Endodermal cell (in vitro differentiated cells): Measurements from ENCODE around the gene MTMR2. TPM values are rescaled to one million over a fixed set of nuclear protein-coding genes. Genes with fewer than 3 reads are reported as not detected.

ENCODE experiments used
- DNase-seq: peaks from one replicate; pipeline ENCODE4 v3.0.0-alpha.2; 2017
- H3K27ac ChIP-seq: 2 replicates; pipeline ENCODE4 v1.5.1; 2013; ENCODE audit warnings: mild to moderate bottlenecking, low read depth, low read length, moderate library complexity
- H3K27me3 ChIP-seq: 2 replicates; pipeline ENCODE4 v1.6.1; 2013; ENCODE audit warnings: mild to moderate bottlenecking, low read length, moderate library complexity; ENCODE audit not compliant: insufficient read depth, control insufficient read depth, poor library complexity, severe bottlenecking
- H3K36me3 ChIP-seq: 2 replicates; pipeline ENCODE4 v1.7.0; 2013; ENCODE audit warnings: mild to moderate bottlenecking, low read length, moderate library complexity; ENCODE audit not compliant: control insufficient read depth, insufficient read depth
- H3K4me1 ChIP-seq: one replicate; pipeline ENCODE4 v1.7.0; 2013; ENCODE audit warnings: low read length; ENCODE audit not compliant: control insufficient read depth, insufficient read depth
- H3K4me3 ChIP-seq: 2 replicates; pipeline ENCODE4 v1.5.1; 2013; ENCODE audit warnings: mild to moderate bottlenecking, low read length, moderate library complexity
- H3K9ac ChIP-seq: 2 replicates; pipeline ENCODE4 v1.6.1; 2013; ENCODE audit warnings: mild to moderate bottlenecking, low read length, moderate library complexity; ENCODE audit not compliant: poor library complexity, severe bottlenecking; ENCODE audit errors: extremely low read depth
- H3K9me3 ChIP-seq: 2 replicates; pipeline ENCODE4 v1.6.1; 2013; ENCODE audit warnings: mild to moderate bottlenecking, low read length, moderate library complexity; ENCODE audit not compliant: control insufficient read depth
- H3K27ac Mint-ChIP-seq: 2 replicates; pipeline ENCODE4 v1.8.0; 2020; ENCODE audit warnings: mixed read lengths
- H3K27me3 Mint-ChIP-seq: 2 replicates; pipeline ENCODE4 v1.8.0; 2021; ENCODE audit warnings: mild to moderate bottlenecking, mixed read lengths; ENCODE audit not compliant: insufficient read depth
- H3K36me3 Mint-ChIP-seq: 2 replicates; pipeline ENCODE4 v1.8.0; 2020; ENCODE audit warnings: low read depth, mixed read lengths
- H3K4me1 Mint-ChIP-seq: 2 replicates; pipeline ENCODE4 v1.8.0; 2020; ENCODE audit warnings: mixed read lengths
- H3K4me3 Mint-ChIP-seq: 2 replicates; pipeline ENCODE4 v1.8.0; 2020; ENCODE audit warnings: mild to moderate bottlenecking, moderate library complexity, mixed read lengths
- H3K9me3 Mint-ChIP-seq: 2 replicates; pipeline ENCODE4 v1.8.0; 2020; ENCODE audit warnings: mild to moderate bottlenecking, mixed read lengths
- whole genome bisulfite sequencing, 2 experiments: methylation state at CpG; one replicate each; pipeline versions ENCODE4 v1.1.5 to v1.1.7; 2013; ENCODE audit warnings: missing lambda C conversion rate in 2 of 2, mixed read lengths in 1 of 2; ENCODE audit not compliant: insufficient coverage in 1 of 2, insufficient read length in 1 of 2; 5-methylcytosine and 5-hydroxymethylcytosine counted together
- total RNA-seq, 2 donors: library from RNA; stranded (reverse); fragmentation: NEBNext Ultra II Directional in 1 of 2; extraction: Animal tissue kit (Norgen Biotek cat#: 25700) in 1 of 2; gene quantifications; 2 replicates in 1 of 2; 3 replicates in 1 of 2; pipeline ENCODE4 v1.2.1, GENCODE V29; 2021
- TF ChIP-seq, protein P1 (sequence below): fragments of 200-600 bp; sonication (generic); conservative IDR thresholded peaks from 2 replicates; pipeline ENCODE4 v1.5.0; 2021; ENCODE audit warnings: antibody characterized with exemption, mild to moderate bottlenecking

MTMR2 gene
- total RNA-seq, 2 donors from 2014 or later: 56.9 to 65.8 TPM

DNA sequence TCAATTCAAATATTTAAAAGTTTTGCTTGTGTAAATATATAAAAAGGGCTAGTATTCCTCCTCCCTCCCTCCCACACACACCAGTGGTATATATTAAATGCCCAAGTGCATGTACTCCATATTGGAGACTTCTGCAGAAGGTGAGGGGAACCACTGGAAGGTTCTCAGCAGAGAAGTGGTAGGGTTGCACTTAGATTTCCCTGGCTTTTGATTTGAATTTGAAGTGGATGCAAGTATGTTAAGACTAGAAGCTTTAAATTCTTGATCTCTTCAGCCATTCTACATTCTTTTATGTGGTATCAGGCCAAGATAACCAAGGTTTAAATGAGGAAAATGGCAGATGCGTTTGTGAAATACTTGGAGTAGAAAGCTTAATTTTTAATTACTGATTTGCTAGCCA is 90.5 kb downstream of the MTMR2 start:
- no peaks in the 10 kb centered on the region for H3K9me3 ChIP-seq
- no peak overlapping the region for H3K9ac ChIP-seq
- H3K4me1 ChIP-seq: no peaks in the 10 kb centered on the region
- no peak overlapping the region for H3K4me3 ChIP-seq
- H3K27ac ChIP-seq: no peak overlapping the region
- TF ChIP-seq, protein P1, sequence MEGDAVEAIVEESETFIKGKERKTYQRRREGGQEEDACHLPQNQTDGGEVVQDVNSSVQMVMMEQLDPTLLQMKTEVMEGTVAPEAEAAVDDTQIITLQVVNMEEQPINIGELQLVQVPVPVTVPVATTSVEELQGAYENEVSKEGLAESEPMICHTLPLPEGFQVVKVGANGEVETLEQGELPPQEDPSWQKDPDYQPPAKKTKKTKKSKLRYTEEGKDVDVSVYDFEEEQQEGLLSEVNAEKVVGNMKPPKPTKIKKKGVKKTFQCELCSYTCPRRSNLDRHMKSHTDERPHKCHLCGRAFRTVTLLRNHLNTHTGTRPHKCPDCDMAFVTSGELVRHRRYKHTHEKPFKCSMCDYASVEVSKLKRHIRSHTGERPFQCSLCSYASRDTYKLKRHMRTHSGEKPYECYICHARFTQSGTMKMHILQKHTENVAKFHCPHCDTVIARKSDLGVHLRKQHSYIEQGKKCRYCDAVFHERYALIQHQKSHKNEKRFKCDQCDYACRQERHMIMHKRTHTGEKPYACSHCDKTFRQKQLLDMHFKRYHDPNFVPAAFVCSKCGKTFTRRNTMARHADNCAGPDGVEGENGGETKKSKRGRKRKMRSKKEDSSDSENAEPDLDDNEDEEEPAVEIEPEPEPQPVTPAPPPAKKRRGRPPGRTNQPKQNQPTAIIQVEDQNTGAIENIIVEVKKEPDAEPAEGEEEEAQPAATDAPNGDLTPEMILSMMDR: no peak
- Mint-ChIP-seq H3K4me3 (no peak overlapping the region), H3K4me1 (no peaks in the 10 kb centered on the region), H3K36me3 (peaks cover 38% of the 10 kb centered on the region), H3K27ac (no peak overlapping the region), H3K27me3 (no peaks in the 10 kb centered on the region), H3K9me3 (no peaks in the 10 kb centered on the region)
- peaks cover 82% of the 10 kb centered on the region for H3K36me3 ChIP-seq
- H3K27me3 ChIP-seq: no peaks in the 10 kb centered on the region
- WGBS, 2 experiments: 57% methylated on average over 1 of the region's 1 CpG; no CpG with 5 or more reads in 1 of the 2 experiments
- no peak for DNase-seq

DNA sequence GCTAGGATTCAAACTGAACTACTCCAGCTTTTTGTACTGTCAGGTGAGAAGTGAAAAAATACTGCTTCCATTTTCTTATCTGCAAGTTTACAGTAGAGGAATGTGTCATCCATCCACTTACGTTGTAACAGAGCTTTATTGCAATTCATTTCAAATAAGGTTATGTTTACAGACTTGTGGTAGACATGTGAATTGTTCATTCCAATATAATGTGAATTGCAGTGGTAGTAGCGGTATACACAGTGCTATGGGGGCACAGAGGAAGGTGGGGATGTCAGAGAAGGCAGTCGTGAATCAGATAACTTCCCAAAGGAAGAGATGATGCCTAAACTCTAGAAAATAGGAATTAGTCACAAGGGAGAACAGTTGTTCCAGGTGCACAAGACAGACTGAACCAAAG is 91.1 kb downstream of the MTMR2 start:
- Mint-ChIP-seq H3K4me3 (no peak overlapping the region), H3K9me3 (no peaks in the 10 kb centered on the region), H3K4me1 (no peaks in the 10 kb centered on the region), H3K36me3 (peaks cover 43% of the 10 kb centered on the region), H3K27me3 (no peaks in the 10 kb centered on the region), H3K27ac (no peak overlapping the region)
- no peak overlapping the region for H3K9ac ChIP-seq
- DNase-seq: no peak
- H3K27ac ChIP-seq: no peak overlapping the region
- no peak overlapping the region for H3K4me3 ChIP-seq
- H3K4me1 ChIP-seq: no peaks in the 10 kb centered on the region
- WGBS, 2 experiments: 93 to 95% methylated on average over 3 of the region's 3 CpGs
- TF ChIP-seq, protein P1: no peak
- H3K27me3 ChIP-seq: no peaks in the 10 kb centered on the region
- peaks cover 79% of the 10 kb centered on the region for H3K36me3 ChIP-seq
- no peaks in the 10 kb centered on the region for H3K9me3 ChIP-seq

DNA sequence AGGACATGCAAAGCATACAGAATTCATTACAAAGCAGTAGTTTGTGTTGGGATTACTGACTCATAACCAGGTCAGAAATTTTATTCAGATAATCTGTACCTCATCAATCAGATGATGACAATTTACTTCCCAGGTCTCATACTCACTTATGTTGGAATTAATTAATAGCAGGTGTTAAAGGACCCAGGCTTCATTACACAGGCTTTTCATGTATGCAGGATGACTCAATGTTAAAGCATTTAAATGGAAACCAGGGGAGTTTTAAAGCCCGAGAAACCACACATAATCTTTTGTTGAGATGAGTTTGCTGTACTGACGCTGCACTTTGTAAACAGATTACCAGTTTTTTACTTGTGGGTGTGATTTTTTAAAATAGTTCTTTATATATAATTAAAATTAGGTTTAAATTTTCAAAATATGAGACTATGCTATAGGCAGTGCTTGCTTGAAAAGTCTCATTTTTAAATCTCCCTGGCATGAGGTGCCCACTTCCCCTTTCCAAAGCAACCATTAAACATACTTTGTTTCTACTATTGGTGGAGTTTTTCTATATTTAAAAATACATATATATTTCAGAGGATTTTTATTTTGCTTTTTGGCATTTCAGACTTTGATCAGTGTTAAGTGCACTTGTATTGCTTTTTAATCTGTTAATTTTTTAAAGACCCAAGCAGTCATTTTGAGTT is 92.6 kb downstream of the MTMR2 start:
- Mint-ChIP-seq H3K4me1 (no peaks in the 10 kb centered on the region), H3K36me3 (peaks cover 43% of the 10 kb centered on the region), H3K27me3 (no peaks in the 10 kb centered on the region), H3K9me3 (no peaks in the 10 kb centered on the region), H3K4me3 (no peak overlapping the region), H3K27ac (no peak overlapping the region)
- H3K9me3 ChIP-seq: no peaks in the 10 kb centered on the region
- TF ChIP-seq, protein P1: no peak
- WGBS, 2 experiments: 90% methylated on average over 2 of the region's 2 CpGs; no CpG with 5 or more reads in 1 of the 2 experiments
- no peak overlapping the region for H3K4me3 ChIP-seq
- no peak for DNase-seq
- no peak overlapping the region for H3K27ac ChIP-seq
- H3K9ac ChIP-seq: no peak overlapping the region
- no peaks in the 10 kb centered on the region for H3K27me3 ChIP-seq
- H3K36me3 ChIP-seq: peaks cover 78% of the 10 kb centered on the region
- H3K4me1 ChIP-seq: no peaks in the 10 kb centered on the region
